ENCODE measurements around the gene PPP1R14C.

GRCh38 chr6:150281767-150282166, 138.9 kb downstream of the PPP1R14C start:
- TF ChIP-seq CTCF (IDR thresholded peaks at IDR 0.05) (no peak), POLR2A (IDR thresholded peaks at IDR 0.05) (no peak)
